ENCODE measurements around the gene LNP1.

DNA sequence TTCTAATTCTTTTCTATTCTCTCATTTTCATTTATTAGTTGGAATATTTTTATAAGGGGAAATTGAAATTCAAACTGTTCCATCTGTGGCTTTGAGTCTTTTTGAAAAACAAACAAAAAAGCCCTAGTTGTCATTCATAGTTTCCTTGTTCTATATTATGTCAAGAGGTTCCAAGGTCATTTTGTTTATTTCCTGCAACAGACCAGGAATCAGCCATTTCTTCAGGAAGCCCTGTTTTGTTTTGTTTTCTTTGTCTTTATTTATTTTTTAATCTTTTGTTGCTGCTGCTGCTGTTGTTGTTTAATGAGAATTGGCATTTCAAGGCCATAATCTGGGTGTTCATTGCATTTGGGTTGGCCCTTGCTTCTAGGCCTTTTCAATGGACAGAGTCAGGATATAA lies 14.8 kb downstream of the LNP1 start:
- TF ChIP-seq, protein P1, sequence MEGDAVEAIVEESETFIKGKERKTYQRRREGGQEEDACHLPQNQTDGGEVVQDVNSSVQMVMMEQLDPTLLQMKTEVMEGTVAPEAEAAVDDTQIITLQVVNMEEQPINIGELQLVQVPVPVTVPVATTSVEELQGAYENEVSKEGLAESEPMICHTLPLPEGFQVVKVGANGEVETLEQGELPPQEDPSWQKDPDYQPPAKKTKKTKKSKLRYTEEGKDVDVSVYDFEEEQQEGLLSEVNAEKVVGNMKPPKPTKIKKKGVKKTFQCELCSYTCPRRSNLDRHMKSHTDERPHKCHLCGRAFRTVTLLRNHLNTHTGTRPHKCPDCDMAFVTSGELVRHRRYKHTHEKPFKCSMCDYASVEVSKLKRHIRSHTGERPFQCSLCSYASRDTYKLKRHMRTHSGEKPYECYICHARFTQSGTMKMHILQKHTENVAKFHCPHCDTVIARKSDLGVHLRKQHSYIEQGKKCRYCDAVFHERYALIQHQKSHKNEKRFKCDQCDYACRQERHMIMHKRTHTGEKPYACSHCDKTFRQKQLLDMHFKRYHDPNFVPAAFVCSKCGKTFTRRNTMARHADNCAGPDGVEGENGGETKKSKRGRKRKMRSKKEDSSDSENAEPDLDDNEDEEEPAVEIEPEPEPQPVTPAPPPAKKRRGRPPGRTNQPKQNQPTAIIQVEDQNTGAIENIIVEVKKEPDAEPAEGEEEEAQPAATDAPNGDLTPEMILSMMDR (IDR thresholded peaks at IDR 0.05; ENCODE audit: extremely low read depth in 1 of 2, insufficient read depth in 1 of 2, low read depth in 1 of 2, low read length in 2 of 2) = no peak
- TF ChIP-seq POLR2A (IDR thresholded peaks at IDR 0.05; ENCODE audit: low read depth, low read length) = no peak
- no peak for TF ChIP-seq MYC (IDR thresholded peaks at IDR 0.05; ENCODE audit: low read depth, low read length)
- TF ChIP-seq EZH2 (IDR thresholded peaks at IDR 0.05; ENCODE audit: borderline replicate concordance, low read depth, low read length, severe bottlenecking) = no peak
- TF ChIP-seq FOS (IDR thresholded peaks at IDR 0.05; ENCODE audit: borderline replicate concordance, insufficient read depth, low read length) = no peak
- TF ChIP-seq, protein P2, sequence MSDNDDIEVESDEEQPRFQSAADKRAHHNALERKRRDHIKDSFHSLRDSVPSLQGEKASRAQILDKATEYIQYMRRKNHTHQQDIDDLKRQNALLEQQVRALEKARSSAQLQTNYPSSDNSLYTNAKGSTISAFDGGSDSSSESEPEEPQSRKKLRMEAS (IDR thresholded peaks at IDR 0.05; ENCODE audit: insufficient read depth, insufficient read length) = no peak
- TF ChIP-seq JUN (IDR thresholded peaks at IDR 0.05; ENCODE audit: borderline replicate concordance, insufficient read depth, insufficient read length, low read depth) = no peak

Measured in endothelial cell of umbilical vein (primary cell).